Effector CD4-positive, alpha-beta T cell (primary cell): ENCODE measurements around the gene C4orf50.

ENCODE experiments used
- DNase-seq: peaks from one replicate; pipeline ENCODE4 v3.0.0-alpha.2; 2020

Gene C4orf50

GRCh38 chr4:5851637-5852301 is 166.5 kb downstream of the C4orf50 start:
- DNase-seq: no peak
